Stimulated activated CD8-positive, alpha-beta memory T cell treated with anti-CD3 and anti-CD28 coated beads, Interleukin-12 subunit alpha, Interleukin-12 subunit beta, amount 100 ng/mL, for 24 hours (primary cell): ENCODE results near the gene OSTC.
"Not testable (repeated sequence)": the region's sequence is repeated elsewhere in the genome, so short reads cannot be mapped to it uniquely, and the experiment has no call there.

Source experiments
- DNase-seq: peaks from one replicate; pipeline ENCODE4 v3.0.0-alpha.2; 2020; ENCODE audit errors: extremely low read depth

The OSTC gene

GRCh38 chr4:108646706-108647105, 3.7 kb upstream of the OSTC start:
- DNase-seq, result no peak

GRCh38 chr4:108649863-108650211, 562 bp upstream of the OSTC start:
- no peak for DNase-seq

- no peak for DNase-seq
Observed at GRCh38 chr4:108651014-108651791, 804 bp downstream of the OSTC start.

DNA sequence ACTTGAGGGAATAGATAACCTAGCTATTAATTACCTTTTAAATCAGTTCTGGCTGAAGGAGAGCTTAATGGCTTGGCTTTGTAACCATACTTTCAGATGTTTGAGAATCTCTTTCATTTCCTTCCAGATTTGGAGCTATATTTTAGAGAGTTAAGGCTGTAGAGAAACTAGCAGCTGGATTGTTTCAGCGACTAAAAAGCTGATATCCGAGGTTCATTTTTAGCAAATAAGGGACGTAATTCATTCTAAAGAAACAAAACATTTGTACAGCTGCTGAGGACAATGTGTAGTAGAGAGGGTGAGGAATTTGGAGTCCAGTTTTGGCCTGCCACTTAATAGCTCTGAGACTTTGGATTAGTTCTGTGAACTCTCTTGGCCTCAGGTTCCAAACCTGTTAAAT, 12.2 kb downstream of the OSTC start:
- DNase-seq, result no peak

GRCh38 chr4:108674356-108674977, 24.1 kb downstream of the OSTC start:
- DNase-seq, result no peak

DNA sequence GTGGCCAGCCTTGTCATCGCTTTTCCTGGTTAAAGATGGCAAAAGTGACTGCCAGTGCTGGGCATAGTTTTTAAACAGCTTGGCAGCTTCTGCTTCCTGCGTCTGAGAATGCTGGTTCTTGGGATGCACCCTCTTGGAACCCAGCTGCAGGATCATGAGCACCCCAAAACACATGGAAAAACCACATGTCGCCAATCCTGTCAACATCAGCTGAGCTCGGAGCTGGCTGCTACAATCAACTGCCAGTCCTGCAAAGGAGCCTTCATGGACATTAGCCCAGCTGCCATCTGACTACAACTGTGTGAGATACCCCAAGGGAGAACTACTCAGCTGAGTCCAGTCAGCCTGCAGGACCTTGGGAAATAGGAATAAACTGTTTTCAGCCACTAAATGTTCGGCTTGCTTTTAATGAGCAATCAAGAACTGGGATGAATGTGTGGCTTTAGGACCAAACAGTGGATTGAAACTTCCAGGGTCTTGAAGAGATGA, 31.0 kb downstream of the OSTC start:
- DNase-seq, result no peak

DNA sequence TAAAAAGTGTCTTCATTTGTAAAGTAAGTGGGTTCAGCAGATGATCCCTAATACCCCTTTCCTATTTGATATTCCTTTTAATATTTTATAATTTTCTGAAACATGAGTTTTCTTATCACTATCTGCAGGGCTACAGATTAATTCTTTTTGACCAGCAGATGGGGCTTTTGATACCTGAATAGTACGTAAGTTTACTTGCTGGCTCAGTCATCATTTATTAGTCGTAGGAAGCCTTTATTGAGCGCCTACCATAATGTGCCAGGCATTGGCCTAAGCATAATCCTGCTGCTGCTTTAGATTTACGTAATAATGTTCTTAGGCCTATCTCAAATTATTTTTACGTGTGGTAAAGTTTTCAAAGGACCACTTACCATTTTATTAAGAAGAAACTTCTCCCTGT, 33.1 kb downstream of the OSTC start:
- DNase-seq, result no peak

- no peak for DNase-seq
Observed at GRCh38 chr4:108685036-108685686, 34.8 kb downstream of the OSTC start.

GRCh38 chr4:108690738-108691137, 40.3 kb downstream of the OSTC start:
- no peak for DNase-seq

- no peak for DNase-seq
Observed at GRCh38 chr4:108693211-108693610, 42.8 kb downstream of the OSTC start.

DNA sequence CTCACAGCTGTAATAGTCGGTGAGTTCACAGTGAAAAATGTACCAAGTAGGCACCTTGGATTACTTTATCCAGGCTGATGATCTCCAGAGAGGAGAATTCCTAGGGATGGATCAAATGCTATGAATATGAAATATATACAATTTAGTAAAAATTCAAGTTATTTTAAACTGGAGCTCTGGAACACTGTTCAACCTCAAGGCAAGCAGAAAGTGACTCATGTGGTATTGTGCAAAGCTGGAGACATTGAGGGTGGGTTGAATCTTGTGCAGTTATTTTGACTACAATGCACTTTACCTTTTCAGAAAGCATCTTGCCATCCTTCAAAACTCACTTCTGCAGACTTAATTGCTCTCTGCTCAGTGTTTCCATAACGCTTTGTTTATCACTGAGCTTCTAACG, 43.4 kb downstream of the OSTC start:
- no peak for DNase-seq

- no peak for DNase-seq
Observed at GRCh38 chr4:108694423-108694822, 44.0 kb downstream of the OSTC start.

- DNase-seq, result no peak
Observed at GRCh38 chr4:108695062-108695461, 44.7 kb downstream of the OSTC start.

GRCh38 chr4:108696160-108696559, 45.8 kb downstream of the OSTC start:
- DNase-seq, result no peak

DNA sequence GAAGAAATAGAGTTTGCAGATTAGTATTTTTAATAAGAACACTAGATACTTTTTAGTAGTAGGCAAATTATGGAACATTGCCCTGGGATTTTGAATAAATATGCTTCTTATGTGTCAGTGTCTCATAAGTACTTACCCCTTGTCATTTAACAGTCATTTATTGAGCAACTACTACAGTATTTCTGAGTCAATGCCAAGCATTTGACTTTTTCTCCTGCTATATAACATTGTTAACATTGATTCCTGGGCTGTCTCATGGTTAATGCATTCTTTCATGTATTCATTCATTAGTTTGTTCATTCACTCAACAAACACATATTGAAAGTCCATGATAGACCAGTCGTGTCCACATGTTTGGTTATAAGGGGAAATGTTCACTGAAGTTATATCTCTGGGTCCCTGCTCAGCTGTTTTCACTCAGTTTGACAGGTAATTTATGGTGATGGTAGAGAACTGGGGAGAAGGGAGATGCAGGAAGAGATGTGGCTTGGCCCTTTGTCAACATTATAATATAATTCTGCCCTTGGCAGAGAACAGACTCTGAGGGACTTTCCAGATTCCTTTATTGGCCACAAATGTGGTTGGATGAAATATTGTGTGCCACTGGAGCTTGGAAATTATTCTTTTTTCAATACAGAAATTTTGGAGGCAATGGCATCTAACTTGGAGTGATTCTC, 49.8 kb downstream of the OSTC start:
- DNase-seq, result no peak

DNA sequence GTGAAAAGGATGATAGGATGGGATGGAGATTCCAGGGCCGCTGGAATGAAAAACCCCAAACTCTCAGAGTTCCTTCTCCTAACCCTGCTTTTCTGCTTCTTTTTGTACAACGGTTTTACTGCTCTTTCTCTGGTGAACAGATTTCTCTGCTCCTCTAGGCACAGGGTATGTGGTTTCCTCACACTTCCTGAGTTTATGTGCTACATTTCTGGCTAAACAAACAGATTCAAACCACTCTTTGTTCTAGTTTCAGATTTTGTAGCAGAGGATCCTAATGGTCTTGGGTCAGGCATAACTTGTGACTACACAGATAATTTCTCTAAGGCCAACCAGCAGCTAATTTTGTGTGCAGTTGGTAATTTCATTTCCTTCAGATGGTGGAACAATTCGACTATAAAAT, 52.6 kb downstream of the OSTC start:
- no peak for DNase-seq

DNA sequence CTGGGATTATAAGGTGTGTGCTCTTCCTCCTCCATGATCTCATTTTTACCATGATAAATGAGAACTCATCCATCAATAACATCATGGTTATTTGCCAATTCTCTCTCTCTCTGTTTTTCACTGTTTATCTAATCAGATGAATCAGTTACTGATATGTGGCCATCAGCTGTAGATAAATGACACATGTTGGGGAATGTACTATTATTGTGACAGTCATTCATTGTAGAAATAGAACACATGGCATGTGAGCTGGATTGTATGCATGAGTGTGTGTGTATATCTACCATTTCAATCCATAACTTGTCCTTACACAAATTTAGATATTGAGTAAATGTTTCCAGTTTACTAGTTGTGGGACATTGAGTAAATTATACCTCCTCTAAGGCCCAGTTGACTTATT, 53.0 kb downstream of the OSTC start:
- DNase-seq, result no peak

DNA sequence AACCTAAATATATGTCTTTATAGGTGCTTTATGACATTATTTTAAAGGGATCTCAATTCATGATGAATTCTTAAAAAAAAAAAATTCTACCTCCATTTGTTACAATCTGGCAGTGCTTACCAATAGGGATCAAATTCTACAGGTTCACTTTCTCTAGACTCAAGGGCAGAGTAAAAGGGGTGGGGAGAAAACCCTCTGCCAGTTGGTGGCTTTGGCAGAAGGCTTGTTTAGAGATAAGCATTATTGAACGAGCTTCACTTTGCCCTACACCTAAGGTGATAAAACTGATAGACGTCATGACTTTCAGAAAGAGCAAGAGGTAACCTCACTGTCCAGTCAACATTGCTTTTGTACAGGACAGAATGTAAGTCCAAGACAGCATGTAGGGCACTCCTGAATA, 53.6 kb downstream of the OSTC start:
- DNase-seq, result no peak

DNA sequence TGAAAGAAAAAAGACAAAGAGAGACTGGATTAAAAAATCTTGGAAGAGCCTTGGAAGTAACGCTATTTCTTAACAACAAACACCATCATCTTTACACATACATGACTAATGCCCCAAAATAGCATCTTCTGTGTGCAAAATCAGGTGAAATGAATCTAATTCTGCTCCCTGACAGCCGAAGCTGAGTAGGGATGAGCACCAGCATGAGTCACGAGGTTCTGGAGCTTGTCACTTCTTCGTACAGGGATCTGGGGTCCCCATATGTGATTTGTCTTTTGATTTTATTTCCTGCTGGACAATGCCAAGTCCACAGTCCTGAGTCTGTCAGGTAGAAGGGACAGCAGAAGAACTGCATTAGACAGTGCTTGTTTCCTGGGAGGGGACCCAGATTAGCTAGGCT, 55.9 kb downstream of the OSTC start:
- no peak for DNase-seq

DNA sequence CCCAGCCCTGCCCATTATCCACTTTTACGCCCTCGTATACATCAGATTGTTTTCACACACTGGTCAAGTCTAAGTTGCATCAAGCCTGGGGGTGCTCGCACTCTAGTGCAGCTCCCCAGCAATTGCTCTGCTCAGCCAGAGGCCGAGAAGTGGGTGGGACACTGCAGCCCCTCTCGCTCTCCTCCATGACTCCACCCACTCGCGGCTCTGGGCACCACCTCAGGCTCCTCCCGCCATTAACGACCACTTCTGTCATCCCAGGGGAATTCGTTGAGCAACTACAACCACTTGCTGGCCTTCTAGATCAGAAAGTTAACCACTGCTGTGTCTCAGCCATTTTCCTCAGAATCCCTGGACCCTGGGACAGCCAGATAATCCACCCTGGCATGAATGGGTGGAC, 58.8 kb downstream of the OSTC start:
- DNase-seq, result no peak

- DNase-seq, result no peak
Observed at GRCh38 chr4:108709722-108710121, 59.3 kb downstream of the OSTC start.

DNA sequence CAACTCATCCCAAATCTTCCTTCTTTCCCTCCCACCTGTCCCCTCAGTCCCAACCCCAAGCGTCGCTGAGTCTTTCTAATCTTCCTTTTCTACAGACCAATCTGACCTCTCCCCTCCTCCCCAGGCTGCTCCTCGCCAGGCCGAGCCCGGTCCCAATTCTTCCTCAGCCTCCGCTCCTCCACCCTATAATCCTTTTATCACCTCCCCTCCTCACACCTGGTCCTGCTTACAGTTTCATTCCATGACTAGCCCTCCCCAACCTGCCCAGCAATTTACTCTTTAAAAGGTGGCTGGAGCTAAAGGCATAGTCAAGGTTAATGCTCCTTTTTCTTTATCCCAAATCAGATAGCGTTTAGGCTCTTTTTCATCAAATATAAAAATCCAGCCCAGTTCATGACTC, 60.2 kb downstream of the OSTC start:
- not testable (repeated sequence) for DNase-seq

GRCh38 chr4:108714880-108715279, 64.5 kb downstream of the OSTC start:
- DNase-seq, result no peak
